ENCODE measurements around the gene CFAP157.
A peak's percentile ranks its signal among the peaks of the same experiment; 100 is the strongest.

The CFAP157 gene

DNA sequence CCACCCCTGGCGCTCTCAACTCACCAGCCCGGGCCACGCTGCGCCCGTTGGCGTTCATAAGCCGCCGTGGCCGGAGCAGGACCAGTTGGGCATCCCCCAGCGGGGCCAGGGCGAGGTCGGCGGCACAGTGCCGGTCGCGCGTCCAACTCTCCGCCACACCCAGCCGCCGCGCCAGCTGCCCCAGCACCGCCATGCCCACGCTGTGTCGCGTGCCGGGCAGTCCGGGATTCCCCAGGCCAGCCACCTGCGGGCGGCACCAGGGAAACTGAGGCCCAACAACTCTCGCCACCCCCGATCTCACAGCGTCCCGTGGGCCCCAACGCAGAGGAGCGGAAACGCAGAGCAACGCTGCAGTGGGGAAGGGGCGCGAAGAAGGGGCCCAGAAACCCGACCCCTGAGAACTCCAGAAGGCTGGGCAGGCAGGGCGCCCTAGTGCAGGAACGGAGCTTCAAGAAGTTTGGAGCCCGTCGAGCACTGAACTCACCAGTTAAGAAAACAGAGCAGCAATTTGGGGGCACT lies 8.2 kb downstream of the CFAP157 start:
- TF ChIP-seq, protein P1, sequence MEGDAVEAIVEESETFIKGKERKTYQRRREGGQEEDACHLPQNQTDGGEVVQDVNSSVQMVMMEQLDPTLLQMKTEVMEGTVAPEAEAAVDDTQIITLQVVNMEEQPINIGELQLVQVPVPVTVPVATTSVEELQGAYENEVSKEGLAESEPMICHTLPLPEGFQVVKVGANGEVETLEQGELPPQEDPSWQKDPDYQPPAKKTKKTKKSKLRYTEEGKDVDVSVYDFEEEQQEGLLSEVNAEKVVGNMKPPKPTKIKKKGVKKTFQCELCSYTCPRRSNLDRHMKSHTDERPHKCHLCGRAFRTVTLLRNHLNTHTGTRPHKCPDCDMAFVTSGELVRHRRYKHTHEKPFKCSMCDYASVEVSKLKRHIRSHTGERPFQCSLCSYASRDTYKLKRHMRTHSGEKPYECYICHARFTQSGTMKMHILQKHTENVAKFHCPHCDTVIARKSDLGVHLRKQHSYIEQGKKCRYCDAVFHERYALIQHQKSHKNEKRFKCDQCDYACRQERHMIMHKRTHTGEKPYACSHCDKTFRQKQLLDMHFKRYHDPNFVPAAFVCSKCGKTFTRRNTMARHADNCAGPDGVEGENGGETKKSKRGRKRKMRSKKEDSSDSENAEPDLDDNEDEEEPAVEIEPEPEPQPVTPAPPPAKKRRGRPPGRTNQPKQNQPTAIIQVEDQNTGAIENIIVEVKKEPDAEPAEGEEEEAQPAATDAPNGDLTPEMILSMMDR (IDR thresholded peaks at IDR 0.05; ENCODE audit: borderline replicate concordance, insufficient read depth, low read depth, low read length), result no peak
- peak overlapping the region; percentile 73 for H3K4me3 ChIP-seq (ENCODE audit: low read depth, low read length)

GRCh38 chr9:127715470-127716337 lies 8.9 kb downstream of the CFAP157 start, which contains the start of the genes PTRH1 and TTC16:
Gene PTRH1, minus strand, starts transcription at chr9:127715663. Its CDS starts 24 bp downstream, at chr9:127715639.
Gene TTC16, plus strand, starts transcription at chr9:127716079. Its CDS starts 67 bp downstream, at chr9:127716146.
- TF ChIP-seq, protein P1 (IDR thresholded peaks at IDR 0.05; ENCODE audit: borderline replicate concordance, insufficient read depth, low read depth, low read length), result no peak

GRCh38 chr9:127716412-127716811 lies 9.6 kb downstream of the CFAP157 start:
- no peak overlapping the region for H3K4me3 ChIP-seq (ENCODE audit: low read depth, low read length)
- TF ChIP-seq, protein P1 (IDR thresholded peaks at IDR 0.05; ENCODE audit: borderline replicate concordance, insufficient read depth, low read depth, low read length), result no peak

More at GRCh38 chr9:127715470-127716337, 8.9 kb downstream of the CFAP157 start, which contains the start of the genes PTRH1 and TTC16:
- H3K4me3 ChIP-seq (ENCODE audit: low read depth, low read length), result peak within 1 kb of the TSS; percentile 73

GRCh38 chr9:127717766-127718165 lies 11.0 kb downstream of the CFAP157 start:
- TF ChIP-seq, protein P1 (IDR thresholded peaks at IDR 0.05; ENCODE audit: borderline replicate concordance, insufficient read depth, low read depth, low read length), result no peak
- H3K4me3 ChIP-seq (ENCODE audit: low read depth, low read length), result no peak overlapping the region

DNA sequence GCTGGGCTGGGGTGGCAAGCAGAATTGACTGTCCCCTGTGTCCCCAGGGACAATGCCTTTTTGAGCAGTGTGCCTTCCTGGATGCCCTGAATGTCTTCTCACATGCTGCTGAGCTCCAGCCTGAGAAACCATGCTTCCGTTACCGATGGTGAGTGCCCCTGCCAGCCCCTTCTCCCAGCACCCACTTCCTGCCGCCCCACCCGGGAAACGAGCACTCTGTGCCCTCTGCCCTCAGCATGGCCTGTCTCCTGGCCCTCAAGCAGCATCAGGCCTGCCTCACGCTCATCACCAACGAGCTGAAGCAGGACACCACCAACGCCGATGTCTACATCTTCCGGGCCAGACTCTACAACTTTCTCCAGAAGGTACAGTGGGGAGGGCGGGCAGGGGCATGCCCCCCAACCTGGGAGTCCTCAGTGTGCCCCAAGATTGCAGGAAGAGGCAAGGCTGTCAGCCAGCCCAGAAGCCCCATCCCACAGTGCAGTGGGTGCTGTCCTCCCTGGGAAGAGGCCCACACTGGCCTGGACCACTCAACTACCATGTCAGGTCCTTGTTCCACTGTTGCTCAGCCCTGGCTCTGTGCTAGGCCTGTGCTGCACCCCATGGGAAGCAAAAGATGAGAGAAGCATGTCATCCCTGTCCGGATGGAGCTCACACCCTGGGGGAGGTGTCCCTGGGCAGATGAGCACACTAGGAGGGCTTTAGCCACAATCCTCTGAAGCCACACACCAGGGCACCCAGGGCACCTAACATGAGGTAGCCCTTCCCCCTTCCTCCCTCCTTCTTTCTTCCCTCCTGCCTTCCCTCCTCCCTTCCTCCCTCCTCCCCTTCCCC lies 13.5 kb downstream of the CFAP157 start:
- TF ChIP-seq, protein P1 (IDR thresholded peaks at IDR 0.05; ENCODE audit: borderline replicate concordance, insufficient read depth, low read depth, low read length), result no peak
- H3K4me3 ChIP-seq (ENCODE audit: low read depth, low read length), result no peak overlapping the region

DNA sequence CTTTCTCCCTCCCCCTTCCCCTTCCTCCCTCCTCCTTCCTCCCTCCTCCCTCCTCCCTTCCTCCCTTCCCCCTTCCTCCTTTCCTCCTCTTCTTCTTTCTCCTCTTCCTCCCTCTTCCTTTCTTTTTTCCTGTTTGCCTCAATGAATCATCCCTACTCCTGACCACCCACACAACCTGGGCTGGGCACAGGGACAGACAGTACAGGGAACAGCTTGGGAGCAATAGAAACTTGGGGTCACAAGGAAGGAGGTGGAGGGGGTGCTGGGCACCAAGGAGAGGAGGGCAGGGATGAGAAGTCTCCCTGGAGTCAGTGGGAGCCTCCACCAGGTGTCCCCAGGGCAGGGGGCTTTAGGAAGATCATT lies 14.1 kb downstream of the CFAP157 start:
- H3K4me3 ChIP-seq (ENCODE audit: low read depth, low read length), result no peak overlapping the region
- TF ChIP-seq, protein P1 (IDR thresholded peaks at IDR 0.05; ENCODE audit: borderline replicate concordance, insufficient read depth, low read depth, low read length), result no peak

Measured in GM12875 (cell line).